Loucy (cell line): Measurements from ENCODE around the gene PROKR2.

Experiments used
- H2AFZ ChIP-seq: fragments of 200-600 bp; sonication (generic); 2 replicates; pipeline ENCODE4 v1.6.0; 2016; ENCODE audit warnings: antibody characterized with exemption, mild to moderate bottlenecking, low read length, moderate library complexity
- H3F3A ChIP-seq: fragments of 200-600 bp; 2 replicates; pipeline ENCODE4 v1.6.0; 2016; ENCODE audit warnings: antibody characterized with exemption, low read depth, mild to moderate bottlenecking
- H3K27me3 ChIP-seq: fragments of 200-600 bp; sonication (generic); 2 replicates; pipeline ENCODE4 v1.6.1; 2014; ENCODE audit warnings: low read length, mild to moderate bottlenecking; ENCODE audit not compliant: insufficient read depth, poor library complexity, severe bottlenecking
- H3K36me3 ChIP-seq: fragments of 200-600 bp; sonication (generic); 2 replicates; pipeline ENCODE4 v1.6.1; 2016; ENCODE audit warnings: low read length; ENCODE audit not compliant: insufficient read depth
- H3K4me1 ChIP-seq: fragments of 200-600 bp; sonication (generic); 2 replicates; pipeline ENCODE4 v1.5.1; 2014; ENCODE audit warnings: low read length, mild to moderate bottlenecking; ENCODE audit not compliant: insufficient read depth, poor library complexity, severe bottlenecking
- H3K4me2 ChIP-seq: fragments of 200-600 bp; sonication (generic); 2 replicates; pipeline ENCODE4 v1.6.0; 2014; ENCODE audit warnings: antibody characterized with exemption, low read length, low read depth, mild to moderate bottlenecking; ENCODE audit not compliant: poor library complexity, severe bottlenecking
- H3K4me3 ChIP-seq: fragments of 200-600 bp; sonication (generic); 2 replicates; pipeline ENCODE4 v1.5.1; 2014; ENCODE audit warnings: low read length, mild to moderate bottlenecking, mixed read lengths; ENCODE audit not compliant: poor library complexity, severe bottlenecking
- H3K79me2 ChIP-seq: fragments of 200-600 bp; sonication (generic); 2 replicates; pipeline ENCODE4 v1.6.1; 2014; ENCODE audit warnings: low read length; ENCODE audit not compliant: insufficient read depth
- H3K9ac ChIP-seq: fragments of 200-600 bp; sonication (generic); 2 replicates; pipeline ENCODE4 v1.6.0; 2014; ENCODE audit warnings: mild to moderate bottlenecking, low read depth, low read length, moderate library complexity; ENCODE audit not compliant: poor library complexity, severe bottlenecking
- H3K9me2 ChIP-seq: fragments of 200-600 bp; sonication (generic); replicated peaks from 2 replicates; pipeline ENCODE4 v1.6.1; 2016; ENCODE audit warnings: low read depth, low read length, mixed read lengths
- H3K9me3 ChIP-seq: fragments of 200-600 bp; sonication (generic); 2 replicates; pipeline ENCODE4 v1.6.1; 2014; ENCODE audit warnings: mild to moderate bottlenecking, antibody characterized with exemption, low read length, low read depth; ENCODE audit not compliant: insufficient read depth
- H4K20me1 ChIP-seq: fragments of 200-600 bp; sonication (generic); 2 replicates; pipeline ENCODE4 v1.6.0; 2014; ENCODE audit warnings: antibody characterized with exemption, low read length, mild to moderate bottlenecking; ENCODE audit not compliant: insufficient read depth, poor library complexity, severe bottlenecking
- CTCF ChIP-seq: fragments of 200-600 bp; sonication (generic); conservative IDR thresholded peaks from 2 replicates; pipeline ENCODE4 v1.5.1; 2014; ENCODE audit warnings: mild to moderate bottlenecking, antibody characterized with exemption, low read length
- EZH2phosphoT487 ChIP-seq: fragments of 200-600 bp; IDR thresholded peaks from 2 replicates; pipeline ENCODE4 v1.6.1; 2018; ENCODE audit warnings: antibody characterized with exemption, mild to moderate bottlenecking, moderate library complexity, borderline replicate concordance

Gene PROKR2

GRCh38 chr20:5328268-5328667 is 11.5 kb upstream of the PROKR2 start:
- H3K27me3 ChIP-seq: no peaks in the 10 kb centered on the region
- TF ChIP-seq EZH2phosphoT487: no peak
- TF ChIP-seq CTCF: no peak
- no peak overlapping the region for H3K4me2 ChIP-seq

DNA sequence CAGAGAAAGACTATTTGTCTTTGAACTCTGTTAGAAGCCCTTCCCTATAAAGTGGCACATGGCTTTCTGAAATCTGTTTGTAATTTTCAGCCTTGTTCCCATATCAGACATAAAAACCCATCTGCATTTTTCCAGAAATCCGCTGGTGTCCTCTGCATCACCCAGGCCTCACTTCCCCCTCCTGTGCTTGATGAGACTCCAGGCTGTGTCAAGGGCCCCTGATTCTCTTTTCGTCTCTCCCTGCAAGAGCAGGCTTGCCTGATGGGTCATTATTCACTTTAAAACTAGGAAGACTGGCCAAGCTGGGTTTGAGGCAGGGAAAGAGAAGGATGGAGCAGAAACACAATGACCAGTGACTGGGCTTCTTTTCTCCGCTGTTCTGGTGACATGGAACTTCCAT is 10.6 kb upstream of the PROKR2 start:
- Histone ChIP-seq H3K27me3 (no peaks in the 10 kb centered on the region), H3F3A (no peaks in the 10 kb centered on the region), H2AFZ (no peak overlapping the region), H3K4me1 (no peaks in the 10 kb centered on the region), H3K79me2 (no peaks in the 10 kb centered on the region), H3K36me3 (no peaks in the 10 kb centered on the region), H3K4me2 (no peak overlapping the region), H3K9me2 (no peaks in the 10 kb centered on the region), H3K9ac (no peak overlapping the region), H3K4me3 (no peak overlapping the region), H4K20me1 (no peaks in the 10 kb centered on the region), H3K9me3 (no peaks in the 10 kb centered on the region)
- no peak for TF ChIP-seq EZH2phosphoT487
- no peak for TF ChIP-seq CTCF

More at GRCh38 chr20:5328268-5328667, 11.5 kb upstream of the PROKR2 start:
- Histone ChIP-seq H3F3A (no peaks in the 10 kb centered on the region), H4K20me1 (no peaks in the 10 kb centered on the region), H3K36me3 (no peaks in the 10 kb centered on the region), H3K4me3 (no peak overlapping the region), H3K9me3 (no peaks in the 10 kb centered on the region), H2AFZ (no peak overlapping the region), H3K9me2 (no peaks in the 10 kb centered on the region), H3K4me1 (no peaks in the 10 kb centered on the region), H3K79me2 (no peaks in the 10 kb centered on the region), H3K9ac (no peak overlapping the region)

GRCh38 chr20:5315807-5316187 is 957 bp downstream of the PROKR2 start:
- no peaks in the 10 kb centered on the region for H3K36me3 ChIP-seq
- H3K9ac ChIP-seq: no peak overlapping the region
- H3K4me1 ChIP-seq: no peaks in the 10 kb centered on the region
- H3K9me2 ChIP-seq: no peaks in the 10 kb centered on the region
- H3K79me2 ChIP-seq: no peaks in the 10 kb centered on the region
- TF ChIP-seq CTCF: no peak
- TF ChIP-seq EZH2phosphoT487: no peak
- H2AFZ ChIP-seq: no peak overlapping the region
- no peak overlapping the region for H3K4me3 ChIP-seq
- no peaks in the 10 kb centered on the region for H3F3A ChIP-seq
- H3K27me3 ChIP-seq: no peaks in the 10 kb centered on the region
- H4K20me1 ChIP-seq: no peaks in the 10 kb centered on the region
- no peak overlapping the region for H3K4me2 ChIP-seq
- no peaks in the 10 kb centered on the region; the same call in 1 of the 2 replicates for H3K9me3 ChIP-seq
